GM12878 (cell line): ENCODE measurements around the gene TVP23B.
"Not testable (repeated sequence)": the region's sequence is repeated elsewhere in the genome, so short reads cannot be mapped to it uniquely, and the experiment has no call there.

Experiments used
- CTCF ChIP-seq, 3 experiments: IDR thresholded peaks in 2 of 3; conservative IDR thresholded peaks in 1 of 3; 2 replicates each; pipeline ENCODE4 v1.5.1; 2011; ENCODE audit warnings: low read depth in 3 of 3, low read length in 3 of 3, mild to moderate bottlenecking in 3 of 3, control low read depth in 2 of 3, moderate library complexity in 2 of 3, inconsistent platforms in 1 of 3, mixed read lengths in 1 of 3; ENCODE audit not compliant: control insufficient read depth in 2 of 3, insufficient read depth in 1 of 3; ENCODE audit errors: extremely low read depth in 1 of 3
- EP300 ChIP-seq, 2 experiments: fragments of 150-350 bp in 1 of 2; IDR thresholded peaks; 2 replicates each; pipeline ENCODE4 v1.6.1; 2011 to 2012; ENCODE audit warnings: low read depth in 2 of 2, low read length in 2 of 2, borderline replicate concordance in 1 of 2, improper control_type of control experiment in 1 of 2, inconsistent platforms in 1 of 2; ENCODE audit not compliant: control insufficient read depth in 1 of 2
- ETV6 ChIP-seq, 2 experiments: fragments of 450-650 bp in 1 of 2; IDR thresholded peaks in 1 of 2; conservative IDR thresholded peaks in 1 of 2; 2 replicates each; pipeline ENCODE4 v1.6.1; 2014; ENCODE audit warnings: antibody characterized with exemption in 1 of 2, borderline replicate concordance in 1 of 2, low read depth in 1 of 2, mild to moderate bottlenecking in 1 of 2, moderate library complexity in 1 of 2
- MXI1 ChIP-seq: fragments of 150-350 bp; IDR thresholded peaks from 2 replicates; pipeline ENCODE4 v1.6.1; 2011; ENCODE audit warnings: low read depth, mild to moderate bottlenecking, inconsistent platforms, low read length, improper control_type of control experiment
- NR2C2 ChIP-seq: IDR thresholded peaks from 2 replicates; pipeline ENCODE4 v1.6.1; 2011; ENCODE audit warnings: borderline replicate concordance, low read depth; ENCODE audit not compliant: control insufficient read depth, insufficient read length
- TBL1XR1 ChIP-seq: IDR thresholded peaks from 2 replicates; pipeline ENCODE4 v1.6.1; 2012; ENCODE audit warnings: low read depth, low read length, improper control_type of control experiment

GRCh38 chr17:18743699-18744421, 37.1 kb upstream of the TVP23B start, which contains the start of gene FBXW10:
- not testable (repeated sequence) for TF ChIP-seq ETV6 (conservative IDR thresholded peaks at IDR 0.05 in 1 of 2, IDR thresholded peaks at IDR 0.05 in 1 of 2; ENCODE audit: borderline replicate concordance in 1 of 2, low read depth in 1 of 2); TBL1XR1; EP300 (IDR thresholded peaks at IDR 0.05; ENCODE audit: borderline replicate concordance in 1 of 2, control insufficient read depth in 1 of 2, low read depth in 2 of 2, low read length in 2 of 2); CTCF (IDR thresholded peaks at IDR 0.05 in 2 of 3, conservative IDR thresholded peaks at IDR 0.05 in 1 of 3; ENCODE audit: control insufficient read depth in 2 of 3, extremely low read depth in 1 of 3, insufficient read depth in 1 of 3, low read depth in 3 of 3, low read length in 3 of 3); MXI1; NR2C2
